Fibroblast of skin of left quadriceps (primary cell): Measurements from ENCODE around the gene IMPG2.

Experiments
- DNase-seq, 2 experiments: peaks; one replicate each; pipeline ENCODE4 v3.0.0-alpha.2; 2013; ENCODE audit warnings: low read depth in 2 of 2

IMPG2 gene

DNA sequence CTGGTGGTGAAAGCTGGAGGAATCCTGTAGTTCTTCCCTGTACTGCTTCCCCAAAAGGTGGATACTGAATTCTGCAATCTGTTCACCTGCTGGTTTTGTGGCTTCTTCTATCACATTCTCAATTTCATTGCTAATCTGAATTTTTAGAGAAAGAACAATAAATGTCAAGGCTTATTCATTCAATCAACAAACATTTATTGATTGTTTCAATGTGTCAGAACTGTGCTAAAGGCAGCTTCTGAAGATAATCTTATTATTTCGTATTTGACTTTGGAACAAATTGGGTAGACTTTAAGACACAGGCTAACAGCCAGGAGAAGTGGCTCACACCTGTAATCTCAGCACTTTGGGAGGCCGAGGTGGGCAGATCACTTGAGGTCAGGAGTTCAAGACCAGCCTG lies 46.8 kb downstream of the IMPG2 start:
- DNase-seq = no peak

DNA sequence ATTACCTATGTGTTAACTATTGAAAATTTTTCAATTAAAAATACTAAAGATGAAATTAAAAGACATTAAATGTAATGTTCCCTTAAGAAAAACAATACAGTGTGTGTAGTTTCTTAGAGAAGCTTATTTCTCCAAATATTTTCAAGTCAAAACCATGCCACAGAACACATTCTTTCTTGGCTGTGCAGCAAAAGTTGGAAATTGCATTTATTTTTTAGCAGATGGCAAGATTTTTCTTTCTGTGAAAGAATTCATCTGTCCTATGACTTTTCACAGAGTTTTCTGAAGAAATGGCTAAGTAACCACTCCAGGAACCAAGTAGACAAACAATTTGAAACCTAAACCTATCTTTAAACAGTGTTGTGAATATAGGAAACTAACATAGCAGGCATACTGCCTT lies 47.2 kb downstream of the IMPG2 start:
- no peak for DNase-seq

- DNase-seq = no peak
Measured at GRCh38 chr3:101271728-101272127, 48.6 kb downstream of the IMPG2 start.

DNA sequence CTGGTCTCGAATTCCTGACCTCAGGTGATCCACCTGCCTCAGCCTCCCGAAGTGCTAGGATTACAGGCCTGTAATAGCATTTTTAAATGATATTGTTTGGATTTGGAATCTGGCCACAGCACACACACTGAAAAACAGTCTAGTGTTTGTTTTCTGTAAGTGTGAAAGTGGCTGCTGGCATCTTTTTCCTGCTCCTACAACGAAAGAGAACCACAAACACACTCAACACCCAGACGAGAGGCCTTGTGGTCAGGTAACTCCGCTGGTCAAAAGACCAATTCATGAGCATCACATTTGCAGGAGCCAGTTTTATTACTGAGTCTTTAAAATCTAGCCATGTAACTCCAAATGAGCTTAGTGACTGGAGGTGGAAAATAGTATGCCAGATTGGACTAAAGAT lies 50.2 kb downstream of the IMPG2 start:
- DNase-seq = no peak

GRCh38 chr3:101268971-101269671 lies 51.3 kb downstream of the IMPG2 start:
- DNase-seq = no peak

DNA sequence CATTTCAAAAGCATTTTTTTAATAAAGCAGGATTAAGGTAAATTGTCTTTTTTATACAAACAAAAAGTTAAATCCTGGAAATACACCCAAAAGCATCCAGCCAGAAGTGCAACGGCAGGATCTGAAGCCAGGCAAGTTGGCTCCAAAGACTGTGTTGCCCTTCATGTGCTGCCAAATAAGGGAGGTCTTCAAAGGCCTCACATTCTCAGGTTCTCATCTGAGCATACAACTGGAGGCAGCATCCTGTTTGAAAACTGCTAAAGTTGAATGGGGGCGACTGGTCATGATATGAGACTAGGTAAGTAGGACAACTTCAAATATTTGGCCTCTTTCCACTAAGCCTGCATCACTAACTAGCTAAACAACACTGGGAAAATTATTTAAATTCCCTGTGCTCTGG lies 52.2 kb downstream of the IMPG2 start:
- DNase-seq = no peak

DNA sequence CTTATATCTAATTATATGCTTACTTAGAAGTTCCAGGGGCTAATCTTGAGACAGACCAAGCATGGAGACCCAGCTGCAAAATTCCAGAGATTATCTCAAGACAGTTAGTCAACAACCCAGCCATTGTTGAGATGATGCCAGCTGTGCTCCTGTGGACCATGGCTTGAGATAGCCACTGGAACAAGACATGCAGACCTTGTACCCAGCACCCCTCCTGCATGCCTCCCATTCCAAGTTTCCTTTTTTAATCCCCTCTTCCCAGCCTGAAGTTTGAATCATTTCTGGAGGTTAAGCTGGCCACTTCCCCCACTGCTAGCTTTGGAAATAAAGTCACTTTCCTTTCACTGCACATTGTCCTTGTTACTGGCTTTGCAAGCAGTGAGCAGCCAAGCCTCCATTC lies 53.8 kb downstream of the IMPG2 start:
- DNase-seq = no peak

GRCh38 chr3:101266071-101266470 lies 54.3 kb downstream of the IMPG2 start:
- no peak for DNase-seq

DNA sequence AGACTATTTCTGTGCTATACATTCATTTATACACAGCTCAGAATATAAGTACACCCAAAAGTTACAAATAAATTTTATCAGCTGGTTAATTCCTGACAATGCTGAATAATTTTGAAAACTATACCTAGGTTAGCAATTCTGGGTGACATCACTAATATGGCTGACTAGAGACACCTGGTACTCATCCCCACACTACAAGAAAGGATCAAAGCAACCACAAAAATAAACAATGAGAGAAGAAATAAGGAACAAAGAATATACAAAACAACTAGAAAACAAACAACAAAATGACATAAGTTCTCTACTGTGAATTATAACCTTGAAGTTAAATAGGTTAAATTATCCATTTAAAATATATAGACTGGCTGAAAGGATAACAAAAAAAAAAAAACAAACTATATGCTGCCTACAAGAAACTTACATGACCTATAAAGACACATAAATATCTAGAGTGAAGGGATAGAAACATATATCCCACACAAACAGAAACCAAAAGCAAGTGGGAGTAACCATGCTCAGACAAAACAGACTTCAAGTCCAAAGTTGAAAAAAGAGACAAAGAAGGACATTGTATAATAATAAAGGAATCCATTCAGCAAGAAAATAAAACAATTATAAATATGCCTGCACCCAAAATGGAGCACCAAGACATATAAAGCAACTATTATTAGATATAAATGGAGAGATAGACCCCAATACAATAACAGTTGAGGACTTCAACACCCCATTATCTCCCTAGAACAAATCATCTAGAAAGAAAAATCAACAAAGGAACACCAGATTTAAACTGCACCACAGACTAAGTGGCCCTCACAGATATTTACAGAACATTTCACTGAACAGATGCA lies 57.8 kb downstream of the IMPG2 start:
- DNase-seq = no peak

DNA sequence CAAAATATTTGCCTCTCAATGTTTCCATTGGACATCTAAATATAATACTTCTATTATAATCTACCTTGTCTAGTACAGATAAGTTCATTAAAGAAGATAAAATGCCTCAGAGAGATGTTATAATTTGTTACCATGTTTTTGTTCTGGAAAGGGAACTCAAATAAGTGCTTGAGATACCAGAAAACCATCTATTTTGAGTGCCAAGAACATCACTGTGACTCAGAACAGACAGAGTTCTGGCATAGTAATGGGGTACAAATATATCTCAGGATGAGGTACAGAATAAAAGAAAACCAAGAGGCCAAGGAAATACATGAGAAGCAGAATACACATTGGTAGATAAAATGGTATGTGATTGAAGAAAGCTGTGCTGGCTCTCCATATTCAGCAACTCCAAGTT lies 58.9 kb downstream of the IMPG2 start:
- DNase-seq = no peak

DNA sequence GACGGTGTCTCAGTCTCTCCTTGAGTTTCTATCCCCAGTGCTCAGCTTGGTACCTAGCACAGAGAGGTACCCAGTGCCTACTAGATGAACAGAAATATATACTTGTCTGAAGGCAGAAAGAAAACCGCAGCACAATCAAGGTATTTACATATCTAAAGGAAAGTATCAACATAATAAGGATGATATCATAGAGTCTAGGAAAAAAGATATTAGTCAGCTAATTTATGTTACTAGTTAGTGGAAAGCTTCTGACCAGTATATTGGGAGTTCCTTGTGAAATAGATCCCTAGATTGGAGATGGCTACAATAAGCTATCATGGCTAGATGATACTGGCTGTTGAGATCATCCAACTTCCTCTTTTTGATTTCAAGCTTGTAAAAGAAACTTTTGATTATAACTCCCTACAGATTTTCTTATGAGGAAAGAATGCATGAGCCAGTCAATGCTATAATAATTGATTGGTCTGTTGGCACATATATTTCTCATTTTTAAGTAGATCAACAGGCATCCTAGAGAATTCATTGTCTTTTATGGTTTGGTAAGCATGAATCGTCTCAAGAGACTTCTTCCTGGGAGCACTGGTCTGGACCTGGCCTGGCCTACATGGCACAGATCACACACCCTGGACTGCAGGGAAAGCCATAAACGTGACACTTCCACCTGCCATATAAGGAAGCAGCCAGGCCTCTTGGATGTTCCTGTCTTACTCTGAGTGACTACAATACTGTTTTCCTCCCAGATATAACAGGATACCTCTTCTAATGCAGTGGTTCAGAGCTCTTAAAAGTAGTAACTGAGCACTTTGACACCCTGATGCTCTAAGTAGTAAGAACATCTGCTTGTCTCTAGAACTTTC lies 60.7 kb downstream of the IMPG2 start:
- no peak for DNase-seq

- no peak for DNase-seq
Measured at GRCh38 chr3:101256511-101256910, 63.9 kb downstream of the IMPG2 start.

GRCh38 chr3:101255441-101255840 lies 64.9 kb downstream of the IMPG2 start:
- DNase-seq = no peak

- DNase-seq = no peak
Measured at GRCh38 chr3:101253396-101253795, 67.0 kb downstream of the IMPG2 start.

DNA sequence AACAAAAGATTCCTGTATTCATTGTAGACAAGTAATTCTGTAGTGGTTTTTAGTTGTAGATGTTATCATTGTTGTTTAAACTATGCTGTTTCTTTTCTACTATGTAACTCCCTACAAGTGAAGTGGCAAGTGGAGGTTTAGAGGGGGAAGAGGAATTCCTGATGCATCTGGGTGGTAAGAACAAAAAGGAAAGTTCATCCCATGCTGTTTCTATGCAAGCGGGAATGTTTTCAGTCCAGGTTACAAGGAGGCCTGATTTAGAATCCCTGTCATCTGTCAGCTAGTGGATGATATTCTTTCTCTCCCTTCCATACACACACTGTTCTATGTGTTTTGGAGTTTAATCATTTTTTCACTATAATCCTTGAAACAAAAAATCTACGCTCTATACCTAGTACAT lies 67.4 kb downstream of the IMPG2 start:
- DNase-seq = no peak

DNA sequence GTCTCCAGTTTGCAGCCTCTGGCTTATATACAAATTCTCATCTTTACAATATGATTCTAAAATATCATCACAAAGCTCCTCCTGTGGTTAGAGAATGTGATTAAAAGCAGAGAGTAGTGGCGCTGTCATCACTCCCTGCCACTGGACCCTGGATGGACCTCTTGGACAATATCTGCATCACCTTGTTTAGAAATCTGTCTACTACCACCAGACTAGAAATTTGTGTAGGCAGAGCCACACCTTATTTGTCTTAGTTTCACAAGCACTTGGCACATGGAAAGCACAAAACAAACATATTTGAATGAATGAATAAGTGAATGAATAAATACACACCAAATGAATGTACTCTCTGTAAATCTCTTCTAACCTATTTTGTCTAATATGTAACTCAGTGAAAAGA lies 68.1 kb downstream of the IMPG2 start:
- no peak for DNase-seq

GRCh38 chr3:101251441-101251840 lies 68.9 kb downstream of the IMPG2 start:
- no peak for DNase-seq

DNA sequence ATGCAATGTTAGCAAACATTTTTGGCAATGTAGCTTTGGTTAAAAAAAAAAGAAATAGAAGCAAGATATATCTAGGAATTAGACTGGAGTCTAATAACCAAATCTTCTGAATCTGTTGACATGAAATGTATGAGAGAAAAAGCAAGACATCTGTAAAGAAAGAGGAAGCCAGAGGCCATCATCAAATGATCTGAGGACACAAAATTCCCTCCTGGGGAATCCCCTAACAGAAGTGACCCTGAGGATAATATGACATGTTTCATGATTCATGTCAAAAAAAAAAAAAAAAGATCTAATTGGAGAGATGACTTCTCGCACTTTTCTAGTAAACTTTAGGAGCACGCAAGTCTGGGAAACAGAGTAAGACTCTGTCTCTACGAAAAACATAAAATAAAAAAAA lies 70.9 kb downstream of the IMPG2 start:
- DNase-seq = peak in 1 of 2 experiments; percentile 4

DNA sequence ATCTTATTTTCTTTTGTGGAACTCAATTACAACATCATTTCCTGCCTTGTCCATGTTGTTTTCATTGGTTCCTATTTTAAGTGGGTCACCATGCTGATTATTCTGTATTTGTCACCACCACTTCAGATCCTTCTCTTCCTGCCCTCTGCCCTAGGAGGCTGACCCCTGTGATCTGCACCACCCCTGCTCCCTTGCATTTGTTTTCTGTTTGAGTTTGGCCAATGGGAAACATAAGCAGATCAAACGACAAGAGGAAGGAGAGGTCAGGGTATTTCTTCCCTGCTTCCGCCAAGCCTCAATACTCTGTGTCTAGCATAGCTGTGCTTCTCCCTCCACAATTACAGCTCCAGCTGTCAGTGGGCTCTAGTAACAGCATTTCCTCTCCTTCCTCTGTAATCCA lies 71.6 kb downstream of the IMPG2 start:
- no peak for DNase-seq

- DNase-seq = peak; percentile 5 to 7
Measured at GRCh38 chr3:101244212-101244575, 76.2 kb downstream of the IMPG2 start.

- peak; percentile 32 to 42 for DNase-seq
Measured at GRCh38 chr3:101243285-101244211, 76.8 kb downstream of the IMPG2 start.
